Measurements from ENCODE around the gene SFMBT2. TPM values are rescaled to one million over a fixed set of nuclear protein-coding genes. Genes with fewer than 3 reads are reported as not detected.

Gene SFMBT2
- total RNA-seq, 1 donor from 2014 or later = 2.7 TPM

DNA sequence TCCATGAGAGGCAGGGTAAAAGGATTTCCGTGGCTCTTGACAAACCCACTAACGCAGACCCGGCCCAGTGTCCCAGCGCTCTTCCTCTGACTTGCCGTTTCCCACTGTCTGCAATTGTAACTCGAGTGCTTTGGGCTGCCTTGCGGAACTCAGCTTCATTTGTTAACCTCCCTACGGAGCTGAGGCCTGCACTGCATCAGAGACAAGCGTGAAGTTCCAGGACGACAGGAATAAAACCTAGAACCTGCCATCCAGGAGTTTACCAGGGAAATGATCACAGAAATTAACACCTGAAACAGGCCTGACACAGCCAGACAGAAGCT, 76.2 kb downstream of the SFMBT2 start:
- no peaks in the 10 kb centered on the region for H3K27me3 Mint-ChIP-seq (ENCODE audit: unreplicated experiment)

DNA sequence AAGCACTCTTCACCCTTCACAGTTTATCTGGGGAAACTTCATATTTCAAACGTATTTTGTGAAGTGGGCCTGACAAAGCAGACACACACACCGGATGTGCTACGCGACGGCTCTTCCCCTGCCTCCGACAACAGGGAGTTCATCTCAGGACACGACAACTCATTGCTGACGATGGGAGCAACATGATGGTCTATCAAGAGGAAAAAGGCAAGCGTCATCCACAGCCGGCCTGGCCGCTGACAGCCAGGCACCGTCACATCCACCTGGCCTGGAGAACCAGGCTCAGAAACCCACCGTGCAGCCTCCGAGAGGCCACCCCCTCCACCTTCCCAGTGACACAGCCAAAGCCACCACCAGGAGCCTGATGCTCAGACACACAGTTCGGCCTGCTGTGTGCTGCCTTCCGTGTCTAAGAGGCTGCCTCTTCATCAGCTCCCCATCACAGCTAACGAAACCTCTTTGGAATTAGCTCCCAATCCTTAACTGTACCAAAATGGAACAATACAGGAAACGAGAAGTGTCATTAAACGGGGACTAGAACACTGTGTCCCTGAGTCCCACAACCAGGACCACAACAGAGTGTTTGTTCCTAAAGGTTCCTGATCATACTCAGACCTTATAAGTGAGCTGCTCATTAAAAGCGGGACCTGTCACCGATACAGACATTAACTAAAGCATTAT, 76.7 kb downstream of the SFMBT2 start:
- Mint-ChIP-seq H3K27me3 (ENCODE audit: unreplicated experiment) (no peaks in the 10 kb centered on the region), H3K4me1 (ENCODE audit: unreplicated experiment) (no peaks in the 10 kb centered on the region), H3K9me3 (ENCODE audit: unreplicated experiment) (peaks cover 3% of the 10 kb centered on the region), H3K27ac (ENCODE audit: unreplicated experiment) (no peak overlapping the region), H3K36me3 (ENCODE audit: unreplicated experiment) (no peaks in the 10 kb centered on the region), H3K4me3 (ENCODE audit: unreplicated experiment) (no peak overlapping the region)
- DNase-seq (ENCODE audit: extremely low spot score, unreplicated experiment) = no peak
- TF ChIP-seq, protein P1, sequence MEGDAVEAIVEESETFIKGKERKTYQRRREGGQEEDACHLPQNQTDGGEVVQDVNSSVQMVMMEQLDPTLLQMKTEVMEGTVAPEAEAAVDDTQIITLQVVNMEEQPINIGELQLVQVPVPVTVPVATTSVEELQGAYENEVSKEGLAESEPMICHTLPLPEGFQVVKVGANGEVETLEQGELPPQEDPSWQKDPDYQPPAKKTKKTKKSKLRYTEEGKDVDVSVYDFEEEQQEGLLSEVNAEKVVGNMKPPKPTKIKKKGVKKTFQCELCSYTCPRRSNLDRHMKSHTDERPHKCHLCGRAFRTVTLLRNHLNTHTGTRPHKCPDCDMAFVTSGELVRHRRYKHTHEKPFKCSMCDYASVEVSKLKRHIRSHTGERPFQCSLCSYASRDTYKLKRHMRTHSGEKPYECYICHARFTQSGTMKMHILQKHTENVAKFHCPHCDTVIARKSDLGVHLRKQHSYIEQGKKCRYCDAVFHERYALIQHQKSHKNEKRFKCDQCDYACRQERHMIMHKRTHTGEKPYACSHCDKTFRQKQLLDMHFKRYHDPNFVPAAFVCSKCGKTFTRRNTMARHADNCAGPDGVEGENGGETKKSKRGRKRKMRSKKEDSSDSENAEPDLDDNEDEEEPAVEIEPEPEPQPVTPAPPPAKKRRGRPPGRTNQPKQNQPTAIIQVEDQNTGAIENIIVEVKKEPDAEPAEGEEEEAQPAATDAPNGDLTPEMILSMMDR (IDR thresholded peaks at IDR 0.05) = no peak

More for the DNA sequence above, 76.2 kb downstream of the SFMBT2 start:
- H3K4me3 Mint-ChIP-seq (ENCODE audit: unreplicated experiment) = no peak overlapping the region
- TF ChIP-seq, protein P1 (IDR thresholded peaks at IDR 0.05) = no peak
- no peaks in the 10 kb centered on the region for H3K36me3 Mint-ChIP-seq (ENCODE audit: unreplicated experiment)
- H3K4me1 Mint-ChIP-seq (ENCODE audit: unreplicated experiment) = no peaks in the 10 kb centered on the region
- no peak for DNase-seq (ENCODE audit: extremely low spot score, unreplicated experiment)
- no peak overlapping the region for H3K27ac Mint-ChIP-seq (ENCODE audit: unreplicated experiment)
- H3K9me3 Mint-ChIP-seq (ENCODE audit: unreplicated experiment) = peaks cover 3% of the 10 kb centered on the region

GRCh38 chr10:7329219-7329618, 81.6 kb downstream of the SFMBT2 start:
- Mint-ChIP-seq H3K36me3 (ENCODE audit: unreplicated experiment) (no peaks in the 10 kb centered on the region), H3K9me3 (ENCODE audit: unreplicated experiment) (peaks cover 16% of the 10 kb centered on the region), H3K4me3 (ENCODE audit: unreplicated experiment) (no peak overlapping the region), H3K27ac (ENCODE audit: unreplicated experiment) (no peak overlapping the region), H3K27me3 (ENCODE audit: unreplicated experiment) (no peaks in the 10 kb centered on the region), H3K4me1 (ENCODE audit: unreplicated experiment) (no peaks in the 10 kb centered on the region)
- DNase-seq (ENCODE audit: extremely low spot score, unreplicated experiment) = no peak
- TF ChIP-seq, protein P1 (IDR thresholded peaks at IDR 0.05) = no peak

GRCh38 chr10:7327885-7328284, 82.9 kb downstream of the SFMBT2 start:
- peaks cover 16% of the 10 kb centered on the region for H3K9me3 Mint-ChIP-seq (ENCODE audit: unreplicated experiment)
- no peaks in the 10 kb centered on the region for H3K36me3 Mint-ChIP-seq (ENCODE audit: unreplicated experiment)
- DNase-seq (ENCODE audit: extremely low spot score, unreplicated experiment) = no peak
- TF ChIP-seq, protein P1 (IDR thresholded peaks at IDR 0.05) = no peak
- H3K27ac Mint-ChIP-seq (ENCODE audit: unreplicated experiment) = no peak overlapping the region
- H3K27me3 Mint-ChIP-seq (ENCODE audit: unreplicated experiment) = no peaks in the 10 kb centered on the region
- H3K4me3 Mint-ChIP-seq (ENCODE audit: unreplicated experiment) = no peak overlapping the region
- H3K4me1 Mint-ChIP-seq (ENCODE audit: unreplicated experiment) = no peaks in the 10 kb centered on the region

DNA sequence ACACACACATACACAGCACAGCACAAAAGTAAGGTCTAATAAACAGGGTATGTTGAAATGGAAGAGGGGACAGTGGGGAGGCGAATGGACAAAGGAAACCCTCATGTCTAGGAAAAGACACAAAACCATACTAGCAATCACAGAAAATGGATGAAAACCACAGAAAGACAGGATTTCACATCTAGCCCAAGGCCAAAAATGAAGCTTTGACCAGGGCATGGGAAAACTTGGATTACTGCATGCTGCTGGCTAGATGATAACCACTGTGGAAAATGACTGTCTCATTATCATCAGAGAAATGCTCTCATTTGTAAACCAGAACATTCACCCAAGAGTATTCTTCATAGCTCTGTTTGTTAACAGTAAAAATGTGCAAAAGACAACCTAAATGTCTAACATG, 88.2 kb downstream of the SFMBT2 start:
- Mint-ChIP-seq H3K27ac (ENCODE audit: unreplicated experiment) (no peak overlapping the region), H3K9me3 (ENCODE audit: unreplicated experiment) (peaks cover 4% of the 10 kb centered on the region), H3K4me3 (ENCODE audit: unreplicated experiment) (no peak overlapping the region), H3K36me3 (ENCODE audit: unreplicated experiment) (no peaks in the 10 kb centered on the region), H3K4me1 (ENCODE audit: unreplicated experiment) (no peaks in the 10 kb centered on the region), H3K27me3 (ENCODE audit: unreplicated experiment) (no peaks in the 10 kb centered on the region)
- TF ChIP-seq, protein P1 (IDR thresholded peaks at IDR 0.05) = no peak
- no peak for DNase-seq (ENCODE audit: extremely low spot score, unreplicated experiment)
